GM21786 (cell line): ENCODE results near the gene CCND1.
"Not testable (repeated sequence)": the region's sequence is repeated elsewhere in the genome, so short reads cannot be mapped to it uniquely, and the experiment has no call there.

Source experiments
- ATAC-seq: cut with Tn5 transposase; IDR thresholded peaks from one replicate; pipeline ENCODE4 v1.9.1; 2021; ENCODE audit not compliant: unreplicated experiment

Gene CCND1

GRCh38 chr11:69686452-69686851 is 45.5 kb downstream of the CCND1 start:
- ATAC-seq: no peak

- no peak for ATAC-seq
Measured at GRCh38 chr11:69686856-69687255, 45.9 kb downstream of the CCND1 start.

- ATAC-seq: not testable (repeated sequence)
Measured at GRCh38 chr11:69687969-69688771, 47.2 kb downstream of the CCND1 start.

- ATAC-seq: no peak
Measured at GRCh38 chr11:69689484-69690319, 48.7 kb downstream of the CCND1 start.

GRCh38 chr11:69691463-69691862 is 50.5 kb downstream of the CCND1 start:
- ATAC-seq: no peak

GRCh38 chr11:69692422-69692821 is 51.5 kb downstream of the CCND1 start:
- no peak for ATAC-seq

GRCh38 chr11:69694781-69695180 is 53.8 kb downstream of the CCND1 start:
- ATAC-seq: no peak

GRCh38 chr11:69695581-69695980 is 54.6 kb downstream of the CCND1 start:
- no peak for ATAC-seq

GRCh38 chr11:69695995-69696394 is 55.0 kb downstream of the CCND1 start:
- ATAC-seq: not testable (repeated sequence)

GRCh38 chr11:69696749-69697468 is 56.0 kb downstream of the CCND1 start:
- ATAC-seq: no peak

- no peak for ATAC-seq
Measured at GRCh38 chr11:69697469-69697843, 56.5 kb downstream of the CCND1 start.

GRCh38 chr11:69697861-69698260 is 56.9 kb downstream of the CCND1 start:
- ATAC-seq: no peak

- no peak for ATAC-seq
Measured at GRCh38 chr11:69698362-69698761, 57.4 kb downstream of the CCND1 start.

GRCh38 chr11:69699213-69699612 is 58.3 kb downstream of the CCND1 start:
- ATAC-seq: no peak

GRCh38 chr11:69700278-69701140 is 59.6 kb downstream of the CCND1 start:
- no peak for ATAC-seq

GRCh38 chr11:69702239-69702691 is 61.3 kb downstream of the CCND1 start:
- ATAC-seq: no peak

GRCh38 chr11:69702769-69703452 is 62.0 kb downstream of the CCND1 start:
- ATAC-seq: no peak

- ATAC-seq: no peak
Measured at GRCh38 chr11:69703453-69703767, 62.5 kb downstream of the CCND1 start.
